ENCODE results near the gene CYTH1. TPM values are rescaled to one million over a fixed set of nuclear protein-coding genes. Genes with fewer than 3 reads are reported as not detected.
"Not testable (repeated sequence)": the region's sequence is repeated elsewhere in the genome, so short reads cannot be mapped to it uniquely, and the experiment has no call there.

CYTH1 gene
- total RNA-seq, 1 donor from 2014 or later, result 147 TPM

- intact Hi-C loops (cut with micrococcal nuclease), result no loop called here
- Mint-ChIP-seq H3K27ac (no peak overlapping the region), H3K9me3 (no peaks in the 10 kb centered on the region), H3K27me3 (ENCODE audit: insufficient read depth) (no peaks in the 10 kb centered on the region), H3K4me3 (no peak overlapping the region), H3K36me3 (ENCODE audit: low read depth) (peaks cover 54% of the 10 kb centered on the region), H3K4me1 (ENCODE audit: low read depth) (no peaks in the 10 kb centered on the region)
- no peak for DNase-seq (ENCODE audit: low spot score)
Observed at GRCh38 chr17:78676412-78677302, 105.4 kb downstream of the CYTH1 start.

DNA sequence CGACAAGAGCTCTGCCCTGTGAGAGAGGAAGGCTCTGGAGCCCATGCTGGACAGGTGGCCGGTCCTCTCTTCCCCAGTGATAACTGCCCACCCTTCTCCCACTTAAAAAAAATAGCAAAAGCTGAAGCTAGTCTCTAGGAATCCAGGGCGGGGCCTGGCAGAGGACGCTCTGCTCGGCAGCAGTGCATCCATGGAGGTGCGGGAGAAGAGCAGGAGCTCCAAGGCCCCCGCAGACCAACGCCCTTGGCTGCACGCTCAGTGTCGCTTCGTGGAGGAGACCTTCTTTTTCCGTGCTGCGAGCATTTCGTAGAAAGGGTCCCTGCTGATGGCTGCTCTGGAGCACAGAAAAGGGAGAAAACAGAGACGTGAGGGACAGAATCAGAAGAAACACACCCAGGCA is 106.2 kb downstream of the CYTH1 start:
- Mint-ChIP-seq H3K27me3 (ENCODE audit: insufficient read depth) (no peaks in the 10 kb centered on the region), H3K27ac (no peak overlapping the region), H3K36me3 (ENCODE audit: low read depth) (peaks cover 47% of the 10 kb centered on the region), H3K4me1 (ENCODE audit: low read depth) (no peaks in the 10 kb centered on the region), H3K9me3 (no peaks in the 10 kb centered on the region), H3K4me3 (no peak overlapping the region)
- intact Hi-C loops (cut with micrococcal nuclease), result no loop called here
- DNase-seq (ENCODE audit: low spot score), result no peak

DNA sequence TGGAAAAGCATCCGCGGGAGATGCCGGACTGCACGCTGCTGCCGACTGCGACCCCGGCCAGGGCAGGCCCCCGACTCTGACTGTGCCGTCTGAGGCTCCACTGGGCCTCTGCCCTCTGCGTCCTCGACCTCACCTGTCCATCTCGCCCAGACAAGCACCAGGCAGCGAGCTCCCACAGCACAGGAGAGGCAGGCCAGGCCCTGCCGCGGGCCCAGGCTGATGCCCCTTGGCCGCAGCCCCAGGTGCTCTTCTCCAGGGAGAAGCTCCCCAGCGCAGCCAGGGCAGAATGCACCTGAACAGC is 106.8 kb downstream of the CYTH1 start:
- DNase-seq (ENCODE audit: low spot score), result no peak
- Mint-ChIP-seq H3K36me3 (ENCODE audit: low read depth) (peaks cover 42% of the 10 kb centered on the region), H3K4me1 (ENCODE audit: low read depth) (no peaks in the 10 kb centered on the region), H3K4me3 (no peak overlapping the region), H3K27ac (no peak overlapping the region), H3K9me3 (no peaks in the 10 kb centered on the region), H3K27me3 (ENCODE audit: insufficient read depth) (no peaks in the 10 kb centered on the region)
- intact Hi-C loops (cut with micrococcal nuclease), result no loop called here

DNA sequence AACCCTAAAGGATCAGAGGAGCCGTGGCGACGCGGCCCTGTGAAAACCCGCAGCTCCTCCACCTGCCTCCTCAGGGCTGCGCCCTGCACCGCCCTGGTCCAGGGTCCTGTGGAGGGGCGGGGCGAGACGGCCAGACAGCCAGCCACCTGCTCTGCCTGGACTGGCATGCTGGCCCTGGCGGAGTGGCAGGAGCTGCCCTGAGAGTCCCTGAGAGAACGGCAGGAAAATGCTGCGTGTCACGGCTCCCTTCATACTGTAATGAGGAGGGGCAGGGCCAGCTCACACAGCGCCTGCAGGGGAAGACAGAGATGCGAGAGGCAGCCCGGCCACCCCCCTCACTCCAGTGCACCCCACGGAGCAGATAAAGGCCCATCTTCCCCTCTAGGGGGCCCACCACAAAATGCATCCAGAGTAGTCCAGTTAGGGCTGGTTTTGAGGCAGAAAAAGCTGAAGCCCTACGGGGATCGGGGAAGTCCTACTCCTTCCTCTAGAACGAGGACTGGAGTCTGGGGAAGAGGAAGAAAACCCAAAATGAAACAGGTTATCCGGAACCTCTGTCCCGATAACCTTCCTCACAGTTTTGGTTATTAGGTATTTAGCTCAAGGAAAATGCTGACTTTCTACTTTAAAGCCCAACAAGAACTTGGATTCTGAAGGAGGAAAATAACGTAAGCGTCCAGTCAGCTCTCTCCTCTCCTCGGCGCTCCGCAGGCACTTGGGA is 107.3 kb downstream of the CYTH1 start:
- H3K4me3 Mint-ChIP-seq, result no peak overlapping the region
- no peaks in the 10 kb centered on the region for H3K9me3 Mint-ChIP-seq
- intact Hi-C loops (cut with micrococcal nuclease), result no loop called here
- H3K27ac Mint-ChIP-seq, result no peak overlapping the region
- H3K36me3 Mint-ChIP-seq (ENCODE audit: low read depth), result peaks cover 40% of the 10 kb centered on the region
- H3K27me3 Mint-ChIP-seq (ENCODE audit: insufficient read depth), result no peaks in the 10 kb centered on the region
- no peak for DNase-seq (ENCODE audit: low spot score)
- H3K4me1 Mint-ChIP-seq (ENCODE audit: low read depth), result no peaks in the 10 kb centered on the region

GRCh38 chr17:78674156-78674555 is 107.9 kb downstream of the CYTH1 start:
- Mint-ChIP-seq H3K4me3 (no peak overlapping the region), H3K4me1 (ENCODE audit: low read depth) (no peaks in the 10 kb centered on the region), H3K27me3 (ENCODE audit: insufficient read depth) (no peaks in the 10 kb centered on the region), H3K9me3 (no peaks in the 10 kb centered on the region), H3K27ac (no peak overlapping the region), H3K36me3 (ENCODE audit: low read depth) (peaks cover 38% of the 10 kb centered on the region)
- intact Hi-C loops (cut with micrococcal nuclease), result no loop called here
- DNase-seq (ENCODE audit: low spot score), result no peak

- H3K4me1 Mint-ChIP-seq (ENCODE audit: low read depth), result peaks cover under 1% of the 10 kb centered on the region
- H3K27me3 Mint-ChIP-seq (ENCODE audit: insufficient read depth), result no peaks in the 10 kb centered on the region
- H3K4me3 Mint-ChIP-seq, result no peak overlapping the region
- intact Hi-C loops (cut with micrococcal nuclease), result no loop called here
- H3K36me3 Mint-ChIP-seq (ENCODE audit: low read depth), result peaks cover 34% of the 10 kb centered on the region
- no peaks in the 10 kb centered on the region for H3K9me3 Mint-ChIP-seq
- peak overlapping the region; percentile 15 for H3K27ac Mint-ChIP-seq
- no peak for DNase-seq (ENCODE audit: low spot score)
Observed at GRCh38 chr17:78673395-78673794, 108.7 kb downstream of the CYTH1 start.

- intact Hi-C loops (cut with micrococcal nuclease), result no loop called here
- Mint-ChIP-seq H3K4me3 (no peak overlapping the region), H3K4me1 (ENCODE audit: low read depth) (peaks cover 5% of the 10 kb centered on the region), H3K36me3 (ENCODE audit: low read depth) (peaks cover 33% of the 10 kb centered on the region), H3K9me3 (no peaks in the 10 kb centered on the region), H3K27ac (no peak overlapping the region), H3K27me3 (ENCODE audit: insufficient read depth) (no peaks in the 10 kb centered on the region)
- no peak for DNase-seq (ENCODE audit: low spot score)
Observed at GRCh38 chr17:78672871-78673371, 109.2 kb downstream of the CYTH1 start.

DNA sequence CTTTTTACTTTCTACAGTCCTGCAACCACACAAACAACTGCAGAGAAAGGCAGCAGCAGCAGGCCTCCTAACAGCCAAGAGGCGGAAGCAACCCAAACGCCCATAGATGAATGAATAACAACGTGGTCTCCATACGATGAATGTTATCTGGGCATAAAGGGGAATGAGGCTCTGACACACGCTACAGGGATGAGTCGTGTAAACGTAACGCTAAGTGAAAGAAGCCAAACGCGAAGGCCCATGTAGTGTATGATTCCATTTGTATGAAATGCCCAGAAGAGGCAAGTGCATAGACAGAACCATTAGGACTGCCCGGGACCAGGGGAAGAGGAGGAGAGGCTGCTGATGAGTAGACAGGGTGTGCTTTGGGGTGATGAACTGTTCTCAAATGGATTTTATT is 110.1 kb downstream of the CYTH1 start:
- intact Hi-C loops (cut with micrococcal nuclease), result no loop called here
- no peak overlapping the region for H3K27ac Mint-ChIP-seq

DNA sequence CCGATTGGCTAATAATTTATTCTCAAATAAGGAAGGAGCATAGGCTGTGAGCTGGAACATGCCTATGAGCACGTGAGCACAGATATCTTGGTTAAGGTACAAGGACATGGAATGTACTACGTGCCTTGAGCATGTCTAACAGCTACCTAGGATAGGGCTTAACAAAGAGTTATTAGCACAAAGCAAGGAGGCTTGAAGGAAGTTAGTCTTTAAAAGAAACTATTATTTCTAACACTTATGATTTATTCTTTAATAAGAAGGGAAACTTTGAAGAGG is 110.4 kb downstream of the CYTH1 start:
- peaks cover 17% of the 10 kb centered on the region for H3K4me1 Mint-ChIP-seq (ENCODE audit: low read depth)
- H3K4me3 Mint-ChIP-seq; DNase-seq (ENCODE audit: low spot score); H3K27me3 Mint-ChIP-seq (ENCODE audit: insufficient read depth); H3K27ac Mint-ChIP-seq; intact Hi-C loops (cut with micrococcal nuclease); H3K9me3 Mint-ChIP-seq: not testable (repeated sequence)
- peaks cover 37% of the 10 kb centered on the region for H3K36me3 Mint-ChIP-seq (ENCODE audit: low read depth)

More for the DNA sequence above, 110.1 kb downstream of the CYTH1 start:
- DNase-seq (ENCODE audit: low spot score), result no peak
- H3K4me3 Mint-ChIP-seq, result no peak overlapping the region
- H3K4me1 Mint-ChIP-seq (ENCODE audit: low read depth), result peaks cover 14% of the 10 kb centered on the region
- H3K36me3 Mint-ChIP-seq (ENCODE audit: low read depth), result peaks cover 33% of the 10 kb centered on the region
- H3K9me3 Mint-ChIP-seq, result no peaks in the 10 kb centered on the region
- H3K27me3 Mint-ChIP-seq (ENCODE audit: insufficient read depth), result no peaks in the 10 kb centered on the region

GRCh38 chr17:78670850-78671725 is 111.0 kb downstream of the CYTH1 start:
- intact Hi-C loops (cut with micrococcal nuclease), result no loop called here
- peaks cover 23% of the 10 kb centered on the region for H3K4me1 Mint-ChIP-seq (ENCODE audit: low read depth)
- no peaks in the 10 kb centered on the region for H3K9me3 Mint-ChIP-seq
- H3K27ac Mint-ChIP-seq, result no peak overlapping the region
- no peak for DNase-seq (ENCODE audit: low spot score)
- no peak overlapping the region for H3K4me3 Mint-ChIP-seq
- H3K27me3 Mint-ChIP-seq (ENCODE audit: insufficient read depth), result no peaks in the 10 kb centered on the region
- peaks cover 40% of the 10 kb centered on the region for H3K36me3 Mint-ChIP-seq (ENCODE audit: low read depth)

GRCh38 chr17:78669975-78670518 is 112.0 kb downstream of the CYTH1 start:
- DNase-seq (ENCODE audit: low spot score), result no peak

DNA sequence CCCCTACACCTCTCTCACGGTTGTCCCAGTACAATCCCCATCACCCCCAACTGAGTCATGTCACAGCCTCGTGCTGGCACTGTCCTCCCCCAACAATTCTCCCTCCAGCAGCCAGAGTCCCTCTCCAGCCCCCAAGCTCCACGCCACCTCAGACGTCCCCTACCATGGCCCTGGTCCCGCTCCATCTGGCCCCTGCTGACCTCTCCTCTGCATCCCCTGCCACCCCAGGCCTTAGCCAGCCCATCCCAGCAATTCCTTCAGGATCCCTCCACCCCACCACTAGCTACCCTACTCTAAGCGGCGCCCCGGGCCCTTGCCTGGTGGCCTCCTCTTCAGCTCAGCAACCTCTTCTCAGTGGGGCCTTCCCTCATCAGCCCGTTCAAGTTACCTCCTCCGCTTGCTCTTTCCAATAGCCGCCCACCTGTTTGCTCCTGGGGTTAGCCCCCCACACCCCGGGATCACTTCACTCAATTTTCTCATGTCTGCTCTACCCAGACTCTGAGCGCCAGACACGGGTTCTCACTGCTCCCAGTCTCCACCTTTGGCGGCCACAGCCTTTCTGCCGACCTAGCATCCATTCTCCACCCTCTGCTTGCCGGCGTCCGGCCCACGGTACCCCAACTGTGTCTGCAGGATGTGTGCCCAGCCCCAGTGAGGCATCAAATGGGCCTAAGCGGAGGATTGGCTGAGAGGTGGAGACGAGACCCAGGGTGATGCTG is 112.7 kb downstream of the CYTH1 start:
- Mint-ChIP-seq H3K4me1 (ENCODE audit: low read depth) (peaks cover 32% of the 10 kb centered on the region), H3K4me3 (no peak overlapping the region), H3K27ac (peak overlapping the region; percentile 24), H3K36me3 (ENCODE audit: low read depth) (peaks cover 35% of the 10 kb centered on the region), H3K9me3 (no peaks in the 10 kb centered on the region), H3K27me3 (ENCODE audit: insufficient read depth) (no peaks in the 10 kb centered on the region)
- no peak for DNase-seq (ENCODE audit: low spot score)
- intact Hi-C loops (cut with micrococcal nuclease), result no loop called here

More at GRCh38 chr17:78669975-78670518, 112.0 kb downstream of the CYTH1 start:
- Mint-ChIP-seq H3K27me3 (ENCODE audit: insufficient read depth) (no peaks in the 10 kb centered on the region), H3K27ac (no peak overlapping the region), H3K9me3 (no peaks in the 10 kb centered on the region), H3K4me1 (ENCODE audit: low read depth) (peaks cover 32% of the 10 kb centered on the region), H3K4me3 (no peak overlapping the region), H3K36me3 (ENCODE audit: low read depth) (peaks cover 35% of the 10 kb centered on the region)
- intact Hi-C loops (cut with micrococcal nuclease), result no loop called here
